Measurements from ENCODE around the gene GRIN2B. TPM values are rescaled to one million over a fixed set of nuclear protein-coding genes. Genes with fewer than 3 reads are reported as not detected.

Gene GRIN2B
- total and polyA plus RNA-seq, 9 of the 15 experiments (the other 6 are each of a cell fraction or from before 2014, with no cell fraction given), result not detected

GRCh38 chr12:13992106-13992505 lies 10.7 kb upstream of the GRIN2B start (continued):
- TF ChIP-seq BRF1 (IDR thresholded peaks at IDR 0.05; ENCODE audit: borderline replicate concordance, extremely low read depth, insufficient read length), result no peak
- no peak for TF ChIP-seq ETV6 (IDR thresholded peaks at IDR 0.05; ENCODE audit: borderline replicate concordance in 1 of 2, low read depth in 2 of 2, low read length in 1 of 2)
- no peak for TF ChIP-seq ETV6 (CRISPR knock-in tag; IDR thresholded peaks at IDR 0.05; ENCODE audit: borderline replicate concordance)
- no peak for TF ChIP-seq TBL1XR1 (IDR thresholded peaks at IDR 0.05; ENCODE audit: low read length in 2 of 2)
- no peak for TF ChIP-seq ZNF592 (IDR thresholded peaks at IDR 0.05)

GRCh38 chr12:13986031-13986430 lies 4.6 kb upstream of the GRIN2B start:
- ChIA-PET POLR2A (no interaction called here), CTCF (ENCODE audit: low intra/inter-chr PET ratio) (no interaction called here)
- ATAC-seq, result no peak
- H2AFZ ChIP-seq (ENCODE audit: low read depth, low read length), result no peak overlapping the region
- in situ Hi-C loops (cut with MboI), result no loop called here
- BruUV-seq (replicated peaks), result no TSS peak
- no peaks in the 10 kb centered on the region for H3K79me2 ChIP-seq (ENCODE audit: control insufficient read depth, insufficient read depth, low read length)
- DNase-seq (ENCODE audit: extremely low read depth in 1 of 4, low spot score in 3 of 4), result no peak
- H4K20me1 ChIP-seq (replicated peaks; ENCODE audit: control insufficient read depth, insufficient read depth, low read length), result no peaks in the 10 kb centered on the region
- no peak overlapping the region for H3K27ac ChIP-seq (ENCODE audit: extremely low read depth, low read depth, low read length)
- no peaks in the 10 kb centered on the region for H3K4me1 ChIP-seq (replicated peaks in 1 of 2; ENCODE audit: control insufficient read depth in 2 of 2, insufficient read depth in 2 of 2, low read length in 2 of 2)
- no peak overlapping the region for H3K9ac ChIP-seq (ENCODE audit: insufficient read depth in 1 of 2, low read depth in 2 of 2, low read length in 2 of 2)
- WGBS (ENCODE audit: insufficient coverage, low coverage, missing lambda C conversion rate), result 0% methylated on average over 3 of the region's 3 CpGs
- intact Hi-C loops (cut with micrococcal nuclease), result no loop called here
- H3K4me3 ChIP-seq, result no peak overlapping the region
- no peaks in the 10 kb centered on the region for H3K36me3 ChIP-seq (ENCODE audit: control insufficient read depth, insufficient read depth, low read length)
- H3K9me3 ChIP-seq (replicated peaks; ENCODE audit: control insufficient read depth, insufficient read depth, low read depth, low read length), result no peaks in the 10 kb centered on the region
- no peak for FAIRE-seq
- H3K27me3 ChIP-seq (ENCODE audit: control insufficient read depth in 2 of 2, insufficient read depth in 2 of 2, low read length in 2 of 2), result no peaks in the 10 kb centered on the region; a peak in 1 of 5 replicates
- no peak overlapping the region for H3K4me2 ChIP-seq (ENCODE audit: insufficient read depth, low read length)
- no peaks in the 10 kb centered on the region for H3K9me1 ChIP-seq (ENCODE audit: control insufficient read depth, insufficient read depth, low read length)
- TF ChIP-seq ZNF395 (CRISPR knock-in tag; IDR thresholded peaks at IDR 0.05) (no peak), MNT (conservative IDR thresholded peaks at IDR 0.05) (no peak), ZNF445 (CRISPR knock-in tag; IDR thresholded peaks at IDR 0.05; ENCODE audit: low read depth) (no peak), ZBTB11 (CRISPR knock-in tag; IDR thresholded peaks at IDR 0.05) (no peak)
